HepG2 (cell line): ENCODE measurements around the gene TNFSF13. TPM values are rescaled to one million over a fixed set of nuclear protein-coding genes. Genes with fewer than 3 reads are reported as not detected.

ENCODE experiments used
- ARID3A ChIP-seq: IDR thresholded peaks from 2 replicates; pipeline ENCODE4 v1.6.1; 2012; ENCODE audit warnings: low read depth, low read length, improper control_type of control experiment
- ARNTL ChIP-seq: sonication (generic); formaldehyde crosslinking; IDR thresholded peaks from 2 replicates; pipeline ENCODE4 v1.4.0; 2020; ENCODE audit warnings: mild to moderate bottlenecking, missing genetic modification reagents
- ATF5 ChIP-seq: sonication (generic); formaldehyde crosslinking; IDR thresholded peaks from 2 replicates; pipeline ENCODE4 v1.4.0; 2020; ENCODE audit warnings: mild to moderate bottlenecking, low read depth, missing genetic modification reagents
- CCDC6 ChIP-seq: sonication (generic); formaldehyde crosslinking; IDR thresholded peaks from 2 replicates; pipeline ENCODE4 v1.8.1; 2022; ENCODE audit warnings: mild to moderate bottlenecking, missing genetic modification reagents, moderate library complexity
- DMTF1 ChIP-seq: sonication (generic); formaldehyde crosslinking; IDR thresholded peaks from 2 replicates; pipeline ENCODE4 v1.4.0; 2020; ENCODE audit warnings: mild to moderate bottlenecking, missing genetic modification reagents
- HOXA3 ChIP-seq: sonication (generic); formaldehyde crosslinking; IDR thresholded peaks from 2 replicates; pipeline ENCODE4 v1.5.0; 2020; ENCODE audit warnings: missing genetic modification reagents
- RARA ChIP-seq: IDR thresholded peaks from 2 replicates; pipeline ENCODE4 v1.6.1; 2016; ENCODE audit warnings: missing genetic modification reagents, missing compliant biosample characterization
- REPIN1 ChIP-seq: sonication (generic); formaldehyde crosslinking; IDR thresholded peaks from 2 replicates; pipeline ENCODE4 v1.8.0; 2022; ENCODE audit warnings: missing genetic modification reagents, low read depth, mild to moderate bottlenecking, borderline replicate concordance
- SETDB1 ChIP-seq: sonication (generic); formaldehyde crosslinking; IDR thresholded peaks from 2 replicates; pipeline ENCODE4 v1.5.1; 2020; ENCODE audit warnings: missing genetic modification reagents, mild to moderate bottlenecking, borderline replicate concordance
- SNAPC5 ChIP-seq: sonication (generic); formaldehyde crosslinking; IDR thresholded peaks from 2 replicates; pipeline ENCODE4 v1.8.1; 2023; ENCODE audit warnings: mild to moderate bottlenecking, missing genetic modification reagents, borderline replicate concordance
- TRAFD1 ChIP-seq: sonication (generic); formaldehyde crosslinking; IDR thresholded peaks from 2 replicates; pipeline ENCODE4 v1.5.1; 2020; ENCODE audit warnings: missing genetic modification reagents, mild to moderate bottlenecking, borderline replicate concordance
- ZNF224 ChIP-seq: sonication (generic); formaldehyde crosslinking; IDR thresholded peaks from 2 replicates; pipeline ENCODE4 v1.5.0; 2020; ENCODE audit warnings: mild to moderate bottlenecking, missing genetic modification reagents
- ZNF512 ChIP-seq: sonication (generic); formaldehyde crosslinking; IDR thresholded peaks from 2 replicates; pipeline ENCODE4 v1.4.0; 2020; ENCODE audit warnings: mild to moderate bottlenecking, missing genetic modification reagents
- ZNF687 ChIP-seq: sonication (generic); formaldehyde crosslinking; IDR thresholded peaks from 2 replicates; pipeline ENCODE4 v1.5.1; 2020; ENCODE audit warnings: mild to moderate bottlenecking, missing genetic modification reagents, moderate library complexity
- ZNF704 ChIP-seq: sonication (generic); formaldehyde crosslinking; IDR thresholded peaks from 2 replicates; pipeline ENCODE4 v1.8.1; 2023; ENCODE audit warnings: mild to moderate bottlenecking, inconsistent platforms, moderate library complexity, missing genetic modification reagents, borderline replicate concordance
- polyA plus RNA-seq, 8 experiments: library from polyadenylated mRNA; depleted of rRNA in 3 of 8; stranded (reverse) in 7 of 8; unstranded in 1 of 8; fragments of >200 nt; fragmentation: Illumina TruSeq in 4 of 8; extraction: Trizol in 4 of 8; gene quantifications; 2 replicates each; pipeline versions ENCODE4 v1.2.1 to v1.2.3, GENCODE V29; 2011 to 2016; ENCODE audit warnings: low read depth in 4 of 8, missing spikeins in 1 of 8, mixed read lengths in 1 of 8; ENCODE audit not compliant: insufficient read depth in 1 of 8
- total RNA-seq, 5 experiments: library from RNA; depleted of rRNA; stranded (reverse); fragments of >200 nt; fragmentation: Illumina TruSeq; extraction: Trizol; gene quantifications; 2 replicates each; pipeline ENCODE4 v1.2.3, GENCODE V29; 2016; ENCODE audit warnings: low read depth in 1 of 5

TNFSF13 gene
- total and polyA plus RNA-seq, 2 of the 13 experiments (the other 11 are each of a cell fraction or from before 2014, with no cell fraction given) = 2.5 to 3.3 TPM

- no peak for TF ChIP-seq DMTF1
- TF ChIP-seq RARA (CRISPR knock-in tag) = peak; percentile 26; the same call in 1 of the 2 replicates
- no peak for TF ChIP-seq TRAFD1 (CRISPR knock-in tag)
- TF ChIP-seq ARNTL (CRISPR knock-in tag) = peak; percentile 98
- TF ChIP-seq ZNF687 (CRISPR knock-in tag) = peak; percentile 97
- TF ChIP-seq ATF5 (CRISPR knock-in tag) = 0 out of 2 replicates have a peak, but pooled peaks have one; percentile 38
- no peak; the same call in 1 of the 2 replicates for TF ChIP-seq ZNF224 (CRISPR knock-in tag)
- no peak for TF ChIP-seq ZNF512 (CRISPR knock-in tag)
- no peak for TF ChIP-seq ARID3A
- peak; percentile 87; the same call in 1 of the 2 replicates for TF ChIP-seq REPIN1 (CRISPR knock-in tag)
- peak; percentile 74; the same call in 1 of the 2 replicates for TF ChIP-seq CCDC6 (CRISPR knock-in tag)
- peak; percentile 65; the same call in 1 of the 2 replicates for TF ChIP-seq SNAPC5 (CRISPR knock-in tag)
- TF ChIP-seq SETDB1 (CRISPR knock-in tag) = no peak
- peak; percentile 99 for TF ChIP-seq HOXA3 (CRISPR knock-in tag)
- peak; percentile 80; the same call in 1 of the 2 replicates for TF ChIP-seq ZNF704 (CRISPR knock-in tag)
Observed at GRCh38 chr17:7572338-7572587, 13.7 kb downstream of the TNFSF13 start (continued).
